Testis (tissue), 3 donors: ENCODE measurements around the gene WNK4. TPM values are rescaled to one million over a fixed set of nuclear protein-coding genes. Genes with fewer than 3 reads are reported as not detected.

Source experiments
- DNase-seq: peaks from one replicate; pipeline ENCODE4 v3.0.0-alpha.2; 2019
- H3K27ac ChIP-seq, 2 donors: fragments of 200-600 bp; sonication (generic); one replicate each; pipeline ENCODE4 v1.5.1; 2019
- H3K27me3 ChIP-seq: fragments of 200-600 bp; sonication (generic); one replicate; pipeline ENCODE4 v1.5.1; 2019
- H3K36me3 ChIP-seq: fragments of 200-600 bp; sonication (generic); one replicate; pipeline ENCODE4 v1.5.1; 2017; ENCODE audit warnings: low read depth; ENCODE audit errors: missing control alignments
- H3K4me1 ChIP-seq: fragments of 200-600 bp; sonication (generic); one replicate; pipeline ENCODE4 v1.5.1; 2019
- H3K4me3 ChIP-seq, 2 donors: fragments of 200-600 bp; sonication (generic); one replicate each; pipeline ENCODE4 v1.5.1; 2017 to 2019
- H3K9me3 ChIP-seq: fragments of 200-600 bp; sonication (generic); one replicate; pipeline ENCODE4 v1.5.1; 2017
- POLR2A ChIP-seq: fragments of 450-650 bp; IDR thresholded peaks from one replicate; pipeline ENCODE4 v1.6.1; 2017; ENCODE audit warnings: antibody characterized with exemption, mild to moderate bottlenecking, moderate library complexity
- WGBS, 2 donors: methylation state at CpG; one replicate each; pipeline ENCODE4 v1.1.5; 2018; 5-methylcytosine and 5-hydroxymethylcytosine counted together
- intact Hi-C: fragments of 100-400 bp; cut with DNase I; formaldehyde crosslinking; loops from one replicate; pipeline ENCODE4 v1.15.1; 2023; ENCODE audit warnings: low total_unique reads
- polyA plus RNA-seq: library from polyadenylated mRNA; stranded (reverse); fragments of 350-450 nt; fragmentation: Illumina TruSeq; extraction: RNeasy Lipid Tissue Mini Kit (QIAGEN cat#74804); gene quantifications from one replicate; pipeline ENCODE4 v1.2.3, GENCODE V29; 2014; ENCODE audit warnings: low read depth, low replicate concordance; ENCODE audit not compliant: insufficient read depth
- total RNA-seq, 2 donors: library from RNA; depleted of rRNA; stranded (reverse); fragments of >200 nt; gene quantifications; one replicate each; pipeline ENCODE4 v1.2.3, GENCODE V29; 2016
- TF ChIP-seq, protein P1 (sequence below), 3 experiments: fragments of 450-650 bp in 2 of 3; fragments of 200-600 bp in 1 of 3; sonication (generic) in 1 of 3; IDR thresholded peaks; one replicate each; pipeline ENCODE4 v1.5.1; 2016 to 2019; ENCODE audit warnings: antibody characterized with exemption in 3 of 3, mild to moderate bottlenecking in 2 of 3, moderate library complexity in 1 of 3

Gene WNK4
- total and polyA plus RNA-seq, 3 donors from 2014 or later: 1.4 to 2.8 (median 2.3) TPM

DNA sequence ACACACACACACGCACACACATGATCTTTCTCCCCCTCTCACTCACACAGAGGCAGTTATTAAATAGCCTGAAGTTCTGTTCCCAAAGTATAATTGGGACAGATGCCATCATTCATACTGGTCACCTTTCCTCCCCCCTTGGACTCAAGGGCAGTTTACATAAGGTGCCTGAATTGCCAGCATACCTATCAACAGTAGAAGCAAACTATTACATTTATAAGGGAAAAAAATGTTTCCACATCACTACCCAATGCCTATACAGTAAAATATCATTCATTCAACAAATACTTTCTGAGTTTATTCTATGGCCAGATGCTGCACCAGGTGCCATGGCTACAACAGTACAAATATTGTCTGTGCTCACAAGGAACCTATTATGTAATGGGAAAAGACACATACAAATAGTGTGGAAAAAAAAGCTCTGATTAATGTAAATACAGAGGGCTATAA, 24.5 kb downstream of the WNK4 start:
- no peaks in the 10 kb centered on the region for H3K27me3 ChIP-seq
- DNase-seq: no peak
- no peaks in the 10 kb centered on the region for H3K9me3 ChIP-seq
- H3K4me1 ChIP-seq: peaks cover 19% of the 10 kb centered on the region
- H3K4me3 ChIP-seq: no peak overlapping the region
- H3K27ac ChIP-seq: no peak overlapping the region
- 89 to 94% methylated on average over 1 of the region's 1 CpG for WGBS, 2 donors
- H3K36me3 ChIP-seq: no peaks in the 10 kb centered on the region
- intact Hi-C loops: no loop called here
- TF ChIP-seq POLR2A: no peak
- TF ChIP-seq, protein P1, sequence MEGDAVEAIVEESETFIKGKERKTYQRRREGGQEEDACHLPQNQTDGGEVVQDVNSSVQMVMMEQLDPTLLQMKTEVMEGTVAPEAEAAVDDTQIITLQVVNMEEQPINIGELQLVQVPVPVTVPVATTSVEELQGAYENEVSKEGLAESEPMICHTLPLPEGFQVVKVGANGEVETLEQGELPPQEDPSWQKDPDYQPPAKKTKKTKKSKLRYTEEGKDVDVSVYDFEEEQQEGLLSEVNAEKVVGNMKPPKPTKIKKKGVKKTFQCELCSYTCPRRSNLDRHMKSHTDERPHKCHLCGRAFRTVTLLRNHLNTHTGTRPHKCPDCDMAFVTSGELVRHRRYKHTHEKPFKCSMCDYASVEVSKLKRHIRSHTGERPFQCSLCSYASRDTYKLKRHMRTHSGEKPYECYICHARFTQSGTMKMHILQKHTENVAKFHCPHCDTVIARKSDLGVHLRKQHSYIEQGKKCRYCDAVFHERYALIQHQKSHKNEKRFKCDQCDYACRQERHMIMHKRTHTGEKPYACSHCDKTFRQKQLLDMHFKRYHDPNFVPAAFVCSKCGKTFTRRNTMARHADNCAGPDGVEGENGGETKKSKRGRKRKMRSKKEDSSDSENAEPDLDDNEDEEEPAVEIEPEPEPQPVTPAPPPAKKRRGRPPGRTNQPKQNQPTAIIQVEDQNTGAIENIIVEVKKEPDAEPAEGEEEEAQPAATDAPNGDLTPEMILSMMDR (IDR thresholded peaks at IDR 0.05): no peak

DNA sequence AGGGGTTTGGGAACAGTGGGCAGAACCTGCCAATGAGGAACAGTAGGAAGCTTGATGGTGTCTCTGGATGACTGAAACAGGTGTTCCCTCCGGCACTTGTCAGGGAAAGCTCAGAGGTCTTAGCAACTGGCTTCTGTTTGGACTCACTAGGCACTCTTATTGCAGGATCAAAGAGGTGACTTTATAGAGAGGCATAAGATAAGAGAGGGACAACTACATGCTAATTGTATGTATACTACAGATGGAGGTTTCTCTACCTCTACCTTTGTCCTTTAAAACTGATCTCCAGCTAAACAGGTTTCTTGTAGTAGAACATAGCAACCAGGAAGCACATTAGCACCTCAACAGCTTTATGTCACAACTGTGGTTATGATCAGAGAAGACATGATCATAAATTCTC, 25.8 kb downstream of the WNK4 start:
- no peak for DNase-seq

DNA sequence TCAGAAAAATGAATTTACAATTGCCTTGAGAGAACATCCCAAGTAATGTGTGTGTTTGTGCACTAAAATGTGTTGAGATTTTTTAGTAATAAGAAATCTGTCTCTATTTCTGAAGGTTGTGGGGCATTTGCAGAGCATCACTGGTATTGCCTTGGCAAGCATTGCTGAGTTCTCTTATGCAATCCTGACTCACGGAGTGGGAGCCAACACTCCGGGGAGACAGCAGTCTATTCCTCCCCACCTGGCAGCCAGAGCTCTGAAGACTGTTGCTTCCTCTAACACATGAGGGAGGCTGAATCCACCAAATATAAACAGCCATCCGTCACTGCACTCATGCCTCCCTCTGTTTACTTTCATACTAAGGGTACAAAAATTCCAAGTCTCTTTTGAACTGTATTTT, 28.8 kb downstream of the WNK4 start:
- Histone ChIP-seq H3K36me3 (no peaks in the 10 kb centered on the region), H3K27me3 (no peaks in the 10 kb centered on the region), H3K27ac (no peak overlapping the region), H3K4me1 (no peaks in the 10 kb centered on the region), H3K4me3 (no peak overlapping the region), H3K9me3 (no peaks in the 10 kb centered on the region)
- intact Hi-C loops: no loop called here
- 38 to 54% methylated on average over 3 of the region's 3 CpGs for WGBS, 2 donors
- no peak for DNase-seq
- TF ChIP-seq POLR2A: no peak
- TF ChIP-seq, protein P1 (IDR thresholded peaks at IDR 0.05): no peak

More for the DNA sequence above, 25.8 kb downstream of the WNK4 start:
- TF ChIP-seq, protein P1 (IDR thresholded peaks at IDR 0.05): no peak
- TF ChIP-seq POLR2A: no peak
- intact Hi-C loops: no loop called here
- H3K27ac ChIP-seq: no peak overlapping the region
- no peaks in the 10 kb centered on the region for H3K9me3 ChIP-seq
- H3K4me3 ChIP-seq: no peak overlapping the region
- peaks cover 19% of the 10 kb centered on the region for H3K4me1 ChIP-seq
- H3K27me3 ChIP-seq: no peaks in the 10 kb centered on the region
- WGBS, 2 donors: 100% methylated on average over 1 of the region's 1 CpG
- H3K36me3 ChIP-seq: no peaks in the 10 kb centered on the region

DNA sequence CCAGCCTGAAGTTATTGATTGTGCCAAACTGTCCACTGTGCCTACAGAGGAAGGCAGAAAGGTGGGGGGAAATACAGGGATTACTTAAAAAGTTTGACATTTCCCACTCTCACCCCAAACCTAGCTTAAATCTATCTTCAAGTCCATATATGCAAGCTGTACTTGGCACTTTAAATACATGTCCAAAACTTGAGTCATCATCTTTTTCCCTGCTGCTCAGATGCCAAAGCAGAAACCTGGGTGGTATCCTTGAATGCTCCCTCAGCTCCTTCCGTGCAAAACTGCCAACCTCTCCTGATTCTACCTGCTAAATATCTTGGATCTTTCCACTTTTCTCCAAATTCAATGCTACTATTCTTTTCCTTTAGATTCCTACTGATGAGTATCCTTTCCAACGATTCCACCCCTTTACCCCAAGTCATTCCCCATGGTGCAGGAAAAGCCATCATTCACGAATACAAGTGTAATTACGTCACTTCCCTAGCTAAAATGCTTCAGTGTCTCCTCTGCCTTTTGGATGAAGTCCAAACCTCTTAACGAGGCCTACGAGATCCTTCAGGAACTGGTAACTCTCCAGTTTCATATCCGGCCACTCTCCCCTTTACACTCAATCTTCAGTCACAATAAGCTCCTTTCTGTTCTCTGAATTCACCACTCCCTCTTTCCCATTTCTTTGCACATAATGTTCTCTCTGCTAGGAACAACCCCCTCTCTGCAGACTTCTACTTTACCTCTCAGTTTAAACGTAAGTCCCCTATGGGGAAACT, 34.4 kb downstream of the WNK4 start:
- H3K4me1 ChIP-seq: no peaks in the 10 kb centered on the region
- no peaks in the 10 kb centered on the region for H3K9me3 ChIP-seq
- no peak for DNase-seq
- TF ChIP-seq POLR2A: no peak
- TF ChIP-seq, protein P1 (IDR thresholded peaks at IDR 0.05): no peak
- H3K36me3 ChIP-seq: no peaks in the 10 kb centered on the region
- WGBS, 2 donors: 42 to 47% methylated on average over 8 of the region's 8 CpGs
- intact Hi-C loops: no loop called here
- no peaks in the 10 kb centered on the region for H3K27me3 ChIP-seq
- H3K27ac ChIP-seq: no peak overlapping the region
- H3K4me3 ChIP-seq: no peak overlapping the region

DNA sequence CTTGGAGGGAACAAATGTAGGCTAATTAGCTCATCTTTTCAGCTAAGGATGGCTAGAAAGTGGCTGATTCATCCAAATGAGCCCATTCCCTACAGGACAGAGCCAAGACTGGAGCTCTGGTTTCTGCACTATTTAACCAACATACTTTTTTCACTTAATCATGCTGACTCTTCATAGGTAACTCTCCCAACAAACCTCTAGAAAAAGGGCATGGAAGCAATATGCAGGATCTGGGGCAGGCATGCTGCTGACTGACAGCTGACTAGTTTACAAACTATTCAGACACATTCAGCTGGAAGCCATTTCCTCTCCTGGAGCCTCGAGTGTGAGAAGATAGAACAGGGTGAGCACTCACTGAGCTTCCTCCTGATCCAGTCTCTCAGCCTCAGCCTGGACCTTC, 37.5 kb downstream of the WNK4 start:
- no peaks in the 10 kb centered on the region for H3K36me3 ChIP-seq
- DNase-seq: no peak
- H3K4me3 ChIP-seq: no peak overlapping the region
- H3K27ac ChIP-seq: no peak overlapping the region
- no peaks in the 10 kb centered on the region for H3K4me1 ChIP-seq
- no peaks in the 10 kb centered on the region for H3K9me3 ChIP-seq
- WGBS, 2 donors: 69 to 72% methylated on average over 1 of the region's 1 CpG
- H3K27me3 ChIP-seq: no peaks in the 10 kb centered on the region
- TF ChIP-seq POLR2A: no peak
- TF ChIP-seq, protein P1 (IDR thresholded peaks at IDR 0.05): no peak
- intact Hi-C loops: no loop called here
